22Rv1 (cell line): ENCODE results near the gene MAGEA8.
"Not testable (repeated sequence)": the region's sequence is repeated elsewhere in the genome, so short reads cannot be mapped to it uniquely, and the experiment has no call there.

Experiments used
- H3K27ac ChIP-seq: fragments of 450-650 bp; 2 replicates; pipeline ENCODE4 v1.5.1; 2017
- CTCF ChIP-seq: fragments of 450-650 bp; IDR thresholded peaks from 2 replicates; pipeline ENCODE4 v1.5.1; 2017; ENCODE audit warnings: mild to moderate bottlenecking
- ZFX ChIP-seq: fragments of 450-650 bp; IDR thresholded peaks from 2 replicates; pipeline ENCODE4 v1.6.1; 2017; ENCODE audit warnings: antibody characterized with exemption, borderline replicate concordance

Gene MAGEA8

GRCh38 chrX:149881081-149881711, at the start of gene MAGEA8:
Gene MAGEA8 (plus strand): TSS chrX:149881183. CDS start chrX:149884273, 3,090 bp downstream.
- no peak for TF ChIP-seq ZFX
- peak; percentile 39 for TF ChIP-seq CTCF
- no peak within 1 kb of the TSS for H3K27ac ChIP-seq

- no peak overlapping the region for H3K27ac ChIP-seq
- TF ChIP-seq CTCF, result no peak
- no peak for TF ChIP-seq ZFX
Observed at GRCh38 chrX:149831473-149831872, 49.5 kb upstream of the MAGEA8 start.

- not testable (repeated sequence) for H3K27ac ChIP-seq
Observed at GRCh38 chrX:149836728-149837127, 44.3 kb upstream of the MAGEA8 start.

- TF ChIP-seq ZFX (no peak), CTCF (no peak)
- no peak overlapping the region for H3K27ac ChIP-seq
Observed at GRCh38 chrX:149837167-149837566, 43.8 kb upstream of the MAGEA8 start.

GRCh38 chrX:149837639-149838038, 43.3 kb upstream of the MAGEA8 start:
- no peak overlapping the region for H3K27ac ChIP-seq
- TF ChIP-seq ZFX (no peak), CTCF (no peak)

GRCh38 chrX:149841929-149842328, 39.1 kb upstream of the MAGEA8 start:
- H3K27ac ChIP-seq, result no peak overlapping the region
- TF ChIP-seq ZFX (no peak), CTCF (no peak)

GRCh38 chrX:149845385-149845784, 35.6 kb upstream of the MAGEA8 start:
- H3K27ac ChIP-seq, result no peak overlapping the region
- TF ChIP-seq ZFX (no peak), CTCF (no peak)

- no peak for TF ChIP-seq CTCF
- TF ChIP-seq ZFX, result no peak
Observed at GRCh38 chrX:149846789-149847188, 34.2 kb upstream of the MAGEA8 start.

More at GRCh38 chrX:149846789-149847188, 34.2 kb upstream of the MAGEA8 start:
- no peak overlapping the region for H3K27ac ChIP-seq
